C4-2B (cell line): ENCODE data around the gene CD6.

Experiments
- H3K27ac ChIP-seq: fragments of 450-650 bp; 2 replicates; pipeline ENCODE4 v1.5.1; 2017
- ZFX ChIP-seq: fragments of 450-650 bp; IDR thresholded peaks from 2 replicates; pipeline ENCODE4 v1.6.1; 2017
- TF ChIP-seq, protein P1 (sequence below): fragments of 450-650 bp; conservative IDR thresholded peaks from 2 replicates; pipeline ENCODE4 v1.5.1; 2017; ENCODE audit warnings: mild to moderate bottlenecking

Gene CD6

DNA sequence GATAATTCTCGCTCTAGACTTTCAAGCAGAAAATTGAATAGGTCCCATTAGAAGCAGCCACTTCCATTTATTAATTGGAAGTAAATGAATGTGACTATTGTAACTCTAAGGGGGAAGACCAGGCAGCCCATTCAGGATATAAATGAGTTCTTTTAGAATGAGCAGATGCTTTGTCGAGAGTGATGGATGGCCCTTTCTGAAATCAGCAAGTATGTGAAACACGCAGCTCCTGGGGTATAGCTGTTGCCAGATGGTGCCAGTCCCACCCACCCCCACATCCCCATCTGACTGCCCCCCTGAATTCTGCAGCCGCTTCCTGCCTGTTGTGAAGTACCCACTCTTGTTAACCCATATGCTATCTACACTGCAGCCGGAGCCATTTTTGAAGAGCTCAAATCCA is 23.2 kb upstream of the CD6 start:
- no peak overlapping the region for H3K27ac ChIP-seq
- TF ChIP-seq ZFX = no peak

- TF ChIP-seq ZFX = no peak
- TF ChIP-seq, protein P1, sequence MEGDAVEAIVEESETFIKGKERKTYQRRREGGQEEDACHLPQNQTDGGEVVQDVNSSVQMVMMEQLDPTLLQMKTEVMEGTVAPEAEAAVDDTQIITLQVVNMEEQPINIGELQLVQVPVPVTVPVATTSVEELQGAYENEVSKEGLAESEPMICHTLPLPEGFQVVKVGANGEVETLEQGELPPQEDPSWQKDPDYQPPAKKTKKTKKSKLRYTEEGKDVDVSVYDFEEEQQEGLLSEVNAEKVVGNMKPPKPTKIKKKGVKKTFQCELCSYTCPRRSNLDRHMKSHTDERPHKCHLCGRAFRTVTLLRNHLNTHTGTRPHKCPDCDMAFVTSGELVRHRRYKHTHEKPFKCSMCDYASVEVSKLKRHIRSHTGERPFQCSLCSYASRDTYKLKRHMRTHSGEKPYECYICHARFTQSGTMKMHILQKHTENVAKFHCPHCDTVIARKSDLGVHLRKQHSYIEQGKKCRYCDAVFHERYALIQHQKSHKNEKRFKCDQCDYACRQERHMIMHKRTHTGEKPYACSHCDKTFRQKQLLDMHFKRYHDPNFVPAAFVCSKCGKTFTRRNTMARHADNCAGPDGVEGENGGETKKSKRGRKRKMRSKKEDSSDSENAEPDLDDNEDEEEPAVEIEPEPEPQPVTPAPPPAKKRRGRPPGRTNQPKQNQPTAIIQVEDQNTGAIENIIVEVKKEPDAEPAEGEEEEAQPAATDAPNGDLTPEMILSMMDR = no peak
- no peak overlapping the region for H3K27ac ChIP-seq
Measured at GRCh38 chr11:60950024-60950423, 21.5 kb upstream of the CD6 start.

DNA sequence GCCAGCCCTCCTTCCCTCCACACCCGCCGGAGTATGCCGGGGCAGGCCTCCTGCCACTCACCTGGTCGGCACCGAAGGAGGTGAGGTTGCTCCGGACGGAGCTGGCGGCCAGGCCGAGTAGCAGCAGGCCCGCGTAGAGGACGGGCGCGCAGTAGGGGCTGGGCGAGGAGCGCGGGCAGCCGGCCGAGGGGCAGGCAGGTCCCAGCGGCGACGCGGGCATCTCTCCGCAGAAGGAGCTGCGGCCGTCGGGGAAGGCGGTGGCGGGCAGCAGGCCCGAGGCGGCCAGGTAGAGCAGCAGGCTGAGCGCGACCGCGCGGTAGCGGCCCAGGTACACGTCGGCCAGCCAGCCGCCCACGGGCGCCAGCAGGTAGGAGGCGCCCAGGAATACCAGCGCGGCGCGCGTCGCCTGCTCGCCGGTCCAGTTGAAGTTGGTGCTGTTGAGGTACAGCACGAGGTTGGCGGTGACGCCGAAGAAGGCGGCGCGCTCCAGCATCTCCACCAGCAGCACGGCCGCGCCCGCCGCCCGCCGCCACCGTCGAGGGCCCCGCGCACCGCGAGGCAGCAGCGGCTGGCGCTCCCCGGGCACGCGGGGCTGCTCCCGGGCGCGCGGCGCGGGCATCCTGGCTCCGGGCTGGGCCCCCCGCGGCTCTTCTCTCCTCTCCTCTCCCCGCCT is 20.4 kb upstream of the CD6 start:
- no peak overlapping the region for H3K27ac ChIP-seq
- no peak for TF ChIP-seq ZFX
- TF ChIP-seq, protein P1 = no peak

GRCh38 chr11:60951606-60951903 is 19.9 kb upstream of the CD6 start:
- TF ChIP-seq, protein P1 = no peak
- TF ChIP-seq ZFX = no peak
- H3K27ac ChIP-seq = no peak overlapping the region

DNA sequence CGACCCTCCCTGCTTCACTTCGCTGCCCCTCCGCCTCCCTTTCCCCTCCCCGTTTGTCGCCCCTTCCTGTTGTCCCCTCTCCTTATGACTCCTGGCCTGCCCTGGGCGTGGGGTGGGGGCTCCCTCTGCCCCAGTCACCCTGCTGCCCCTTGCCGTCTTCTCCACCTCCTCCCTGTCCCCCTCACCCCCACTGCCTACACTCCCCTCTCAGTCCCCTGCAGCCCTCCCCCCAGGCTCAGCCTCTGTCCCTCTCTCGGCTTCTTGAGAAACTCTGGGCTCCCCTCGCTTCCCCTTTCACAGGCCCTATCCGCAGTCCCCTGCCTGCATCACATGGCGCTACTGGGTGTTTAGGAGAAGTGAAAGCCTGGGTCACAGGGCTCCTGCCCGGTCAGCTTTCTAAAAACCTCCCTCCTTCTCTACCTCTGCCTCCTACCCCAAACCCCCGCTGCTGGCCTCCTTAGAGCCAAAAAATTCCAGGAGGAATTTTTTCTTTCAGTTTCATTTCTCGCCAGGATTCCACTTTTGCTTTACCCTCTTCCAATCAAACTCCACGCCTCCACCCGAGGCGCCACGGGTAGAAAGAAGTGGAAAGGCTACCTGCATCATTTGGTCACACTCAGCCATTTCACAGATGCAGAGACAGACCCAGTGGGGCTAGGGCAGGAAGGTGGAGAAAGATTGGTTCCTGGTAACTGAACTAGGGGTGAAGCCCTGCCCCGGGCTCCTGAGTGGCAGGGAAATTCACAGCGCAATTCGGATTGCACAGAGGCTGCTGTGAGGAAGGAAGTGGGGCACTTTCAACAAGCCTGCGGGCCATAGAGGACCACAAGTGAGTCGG is 19.4 kb upstream of the CD6 start, which contains the start of gene SLC15A3:
Gene SLC15A3, minus strand, starts transcription at position 273 of the 838 bp plus-strand sequence. CDS start 625 bp downstream, outside the sequence.
- H3K27ac ChIP-seq = no peak within 1 kb of the TSS
- TF ChIP-seq, protein P1 = no peak
- no peak for TF ChIP-seq ZFX

GRCh38 chr11:60952742-60953170 is 18.7 kb upstream of the CD6 start:
- no peak for TF ChIP-seq ZFX
- TF ChIP-seq, protein P1 = no peak
- no peak overlapping the region for H3K27ac ChIP-seq

GRCh38 chr11:60953781-60954180 is 17.7 kb upstream of the CD6 start:
- no peak overlapping the region for H3K27ac ChIP-seq
- no peak for TF ChIP-seq ZFX
- TF ChIP-seq, protein P1 = no peak
